CD14-positive monocyte (primary cell): ENCODE results near the gene MYBPHL. TPM values are rescaled to one million over a fixed set of nuclear protein-coding genes. Genes with fewer than 3 reads are reported as not detected.

ENCODE experiments used
- DNase-seq, 3 donors: peaks; one replicate each; pipeline ENCODE4 v3.0.0-alpha.2; 2011 to 2022
- H2AFZ ChIP-seq: 2 replicates; pipeline ENCODE4 v1.6.0; 2012; ENCODE audit warnings: mild to moderate bottlenecking, low read depth, low read length, inconsistent platforms; ENCODE audit not compliant: insufficient read depth, poor library complexity, severe bottlenecking
- H3K27ac ChIP-seq, 2 donors: 1 replicate in 1 of 2; 2 replicates in 1 of 2; pipeline ENCODE4 v1.5.1; 2012 to 2013; ENCODE audit warnings: low read length in 2 of 2, control low read depth in 1 of 2, inconsistent platforms in 1 of 2, low read depth in 1 of 2, mild to moderate bottlenecking in 1 of 2
- H3K27me3 ChIP-seq, 2 donors: one replicate each; pipeline versions ENCODE4 v1.6.0 to v1.6.1; 2011 to 2013; ENCODE audit warnings: low read length in 2 of 2; ENCODE audit not compliant: control insufficient read depth in 2 of 2, insufficient read depth in 2 of 2
- H3K36me3 ChIP-seq, 2 donors: replicated peaks in 1 of 2; 1 replicate in 1 of 2; 2 replicates in 1 of 2; pipeline versions ENCODE4 v1.5.1 to v1.6.1; 2012 to 2013; ENCODE audit warnings: low read length in 2 of 2, control low read depth in 1 of 2, inconsistent platforms in 1 of 2, mild to moderate bottlenecking in 1 of 2; ENCODE audit not compliant: insufficient read depth in 2 of 2, control insufficient read depth in 1 of 2
- H3K4me1 ChIP-seq, 2 donors: 1 replicate in 1 of 2; 2 replicates in 1 of 2; pipeline versions ENCODE4 v1.5.1 to v1.6.1; 2012 to 2013; ENCODE audit warnings: low read length in 2 of 2, control low read depth in 1 of 2, inconsistent platforms in 1 of 2, mild to moderate bottlenecking in 1 of 2, moderate library complexity in 1 of 2; ENCODE audit not compliant: insufficient read depth in 2 of 2, control insufficient read depth in 1 of 2
- H3K4me2 ChIP-seq: replicated peaks from 2 replicates; pipeline ENCODE3; 2012; ENCODE audit warnings: low read length, moderate library complexity, mild to moderate bottlenecking; ENCODE audit not compliant: poor library complexity, severe bottlenecking; ENCODE audit errors: extremely low read depth
- H3K4me3 ChIP-seq, 3 experiments: fragments of 200-600 bp in 1 of 3; sonication (generic) in 1 of 3; replicated peaks in 1 of 3; 1 replicate in 2 of 3; 2 replicates in 1 of 3; pipeline ENCODE4 v1.5.1; 2011 to 2013; ENCODE audit warnings: low read length in 3 of 3, mild to moderate bottlenecking in 3 of 3, control low read depth in 2 of 3, low read depth in 2 of 3, inconsistent platforms in 1 of 3, moderate library complexity in 1 of 3
- H3K79me2 ChIP-seq: 2 replicates; pipeline ENCODE4 v1.6.0; 2012; ENCODE audit warnings: mild to moderate bottlenecking, control low read depth, inconsistent platforms, low read length, moderate library complexity; ENCODE audit not compliant: insufficient read depth
- H3K9ac ChIP-seq: 2 replicates; pipeline ENCODE4 v1.6.0; 2017; ENCODE audit warnings: low read length, mild to moderate bottlenecking; ENCODE audit not compliant: insufficient read depth, poor library complexity, severe bottlenecking
- H3K9me3 ChIP-seq, 2 donors: replicated peaks in 1 of 2; 1 replicate in 1 of 2; 2 replicates in 1 of 2; pipeline versions ENCODE4 v1.5.1 to v1.6.1; 2012 to 2013; ENCODE audit warnings: low read length in 2 of 2, control low read depth in 1 of 2; ENCODE audit not compliant: control insufficient read depth in 1 of 2, insufficient read depth in 1 of 2
- H4K20me1 ChIP-seq: 2 replicates; pipeline ENCODE4 v1.6.0; 2012; ENCODE audit warnings: mild to moderate bottlenecking, low read length, control low read depth, moderate library complexity; ENCODE audit not compliant: insufficient read depth
- H3K27ac Mint-ChIP-seq, 7 donors: one replicate each; pipeline ENCODE4 v1.8.0; 2020; ENCODE audit warnings: mild to moderate bottlenecking in 7 of 7, mixed read lengths in 7 of 7, moderate library complexity in 6 of 7, inconsistent platforms in 2 of 7
- H3K27me3 Mint-ChIP-seq, 3 donors: one replicate each; pipeline ENCODE4 v1.8.0; 2021 to 2022; ENCODE audit warnings: low read depth in 3 of 3, mild to moderate bottlenecking in 3 of 3, mixed read lengths in 3 of 3, moderate library complexity in 3 of 3, inconsistent platforms in 1 of 3
- H3K36me3 Mint-ChIP-seq, 2 donors: one replicate each; pipeline ENCODE4 v1.8.0; 2020; ENCODE audit warnings: mixed read lengths in 2 of 2, inconsistent platforms in 1 of 2, mild to moderate bottlenecking in 1 of 2
- H3K4me1 Mint-ChIP-seq: one replicate; pipeline ENCODE4 v1.8.0; 2020; ENCODE audit warnings: mild to moderate bottlenecking, mixed read lengths
- H3K4me3 Mint-ChIP-seq, 2 donors: one replicate each; pipeline ENCODE4 v1.8.0; 2020; ENCODE audit warnings: mild to moderate bottlenecking in 2 of 2, mixed read lengths in 2 of 2, moderate library complexity in 1 of 2
- H3K9me3 Mint-ChIP-seq, 7 donors: one replicate each; pipeline ENCODE4 v1.8.0; 2020 to 2022; ENCODE audit warnings: mixed read lengths in 7 of 7, mild to moderate bottlenecking in 6 of 7, moderate library complexity in 6 of 7, inconsistent platforms in 2 of 7
- CTCF ChIP-seq: fragments of 200-600 bp; IDR thresholded peaks from one replicate; pipeline ENCODE4 v1.8.0; 2022; ENCODE audit warnings: antibody characterized with exemption, mild to moderate bottlenecking
- WGBS: methylation state at CpG from one replicate; pipeline ENCODE4 v1.1.5; 2013; ENCODE audit warnings: missing lambda C conversion rate; ENCODE audit not compliant: insufficient coverage; 5-methylcytosine and 5-hydroxymethylcytosine counted together
- intact Hi-C, 2 donors: fragments of 100-400 bp; cut with micrococcal nuclease; formaldehyde crosslinking; loops; one replicate each; pipeline versions ENCODE4 v1.15.0 to v1.15.1; 2023
- polyA plus RNA-seq, 3 donors: library from polyadenylated mRNA; depleted of rRNA in 1 of 3; unstranded in 2 of 3; stranded (reverse) in 1 of 3; fragments of 300-500 nt in 2 of 3; fragments of >200 nt in 1 of 3; fragmentation: Illumina TruSeq in 2 of 3; gene quantifications; 1 replicate in 2 of 3; 2 replicates in 1 of 3; pipeline ENCODE4 v1.2.3, GENCODE V29; 2012 to 2021

Gene MYBPHL
- polyA plus RNA-seq, 3 donors = 0.13 TPM; not detected in 2

GRCh38 chr1:109304226-109304920 is 2.4 kb downstream of the MYBPHL start:
- Histone ChIP-seq H3K36me3 (peaks cover 0 to under 1% of the 10 kb centered on the region in 2 donors), H3K4me3 (no peak overlapping the region), H3K4me1 (peaks cover 32 to 35% of the 10 kb centered on the region in 2 donors), H3K9me3 (no peaks in the 10 kb centered on the region), H3K27me3 (no peaks in the 10 kb centered on the region), H4K20me1 (no peaks in the 10 kb centered on the region), H3K27ac (no peak overlapping the region), H3K79me2 (no peaks in the 10 kb centered on the region), H3K9ac (no peak overlapping the region), H2AFZ (no peak overlapping the region), H3K4me2 (no peak overlapping the region)
- TF ChIP-seq CTCF = no peak
- H3K36me3 Mint-ChIP-seq = peaks cover 6 to 7% of the 10 kb centered on the region in 2 donors
- H3K9me3 Mint-ChIP-seq = no peaks in the 10 kb centered on the region
- no peak for DNase-seq
- intact Hi-C loops = loop anchor here in 1 of 2 donors (5.0 kb wide), 1 partner anchor 37 kb away; no protein-coding TSS in a partner anchor
- H3K4me3 Mint-ChIP-seq = no peak overlapping the region
- peaks cover 37% of the 10 kb centered on the region for H3K4me1 Mint-ChIP-seq
- WGBS = 100% methylated on average over 1 of the region's 8 CpGs
- no peak overlapping the region for H3K27ac Mint-ChIP-seq
- H3K27me3 Mint-ChIP-seq = peaks cover 2 to 7% (median 5%) of the 10 kb centered on the region in 3 donors

DNA sequence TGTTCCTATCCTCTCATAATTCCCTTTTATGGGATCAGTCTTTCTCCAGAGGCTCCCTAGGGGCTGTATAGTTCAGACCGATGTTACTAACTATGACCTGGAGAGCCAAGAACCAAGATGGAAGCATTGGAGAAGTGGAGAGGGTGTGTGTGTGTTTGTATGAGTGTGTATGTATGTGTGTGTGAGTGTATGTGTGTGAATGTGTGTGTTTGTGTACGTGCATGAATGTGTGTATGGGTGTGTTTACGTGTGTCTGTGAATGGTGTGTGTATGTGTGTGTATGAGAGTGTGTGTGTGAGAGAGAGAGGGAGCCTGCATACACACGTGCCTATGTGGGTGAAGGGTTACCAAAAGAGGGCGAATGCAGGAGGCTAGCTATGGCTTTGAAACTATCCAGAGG is 4.9 kb downstream of the MYBPHL start:
- intact Hi-C loops = loop anchor here in 1 of 2 donors (5.0 kb wide), 1 partner anchor 35 kb away; no protein-coding TSS in a partner anchor
- WGBS = 92% methylated on average over 5 of the region's 5 CpGs
- peaks cover 25% of the 10 kb centered on the region for H3K4me1 Mint-ChIP-seq
- H3K36me3 Mint-ChIP-seq = no peaks in the 10 kb centered on the region
- no peaks in the 10 kb centered on the region for H3K9me3 Mint-ChIP-seq
- H3K27ac ChIP-seq = no peak overlapping the region
- no peaks in the 10 kb centered on the region for H3K9me3 ChIP-seq
- H3K4me1 ChIP-seq = peaks cover 20 to 23% of the 10 kb centered on the region in 2 donors
- H2AFZ ChIP-seq = no peak overlapping the region
- no peaks in the 10 kb centered on the region for H3K36me3 ChIP-seq
- H4K20me1 ChIP-seq = no peaks in the 10 kb centered on the region
- no peak for DNase-seq
- H3K9ac ChIP-seq = no peak overlapping the region
- no peak overlapping the region for H3K4me3 Mint-ChIP-seq
- TF ChIP-seq CTCF = no peak
- H3K4me2 ChIP-seq = no peak overlapping the region
- H3K4me3 ChIP-seq = no peak overlapping the region
- H3K79me2 ChIP-seq = no peaks in the 10 kb centered on the region
- no peak overlapping the region for H3K27ac Mint-ChIP-seq
- peaks cover 5 to 11% (median 5%) of the 10 kb centered on the region in 3 donors for H3K27me3 Mint-ChIP-seq
- no peaks in the 10 kb centered on the region for H3K27me3 ChIP-seq
